Measurements from ENCODE around the gene ADAMTSL3.

Gene ADAMTSL3

GRCh38 chr15:83818591-83818990, 164.7 kb downstream of the ADAMTSL3 start:
- Histone ChIP-seq H4K20me1 (ENCODE audit: control insufficient read depth, insufficient read depth, low read depth, low read length) (no peaks in the 10 kb centered on the region), H3F3A (ENCODE audit: control insufficient read depth, insufficient read depth) (no peaks in the 10 kb centered on the region), H3K79me2 (ENCODE audit: control insufficient read depth, low read length) (no peaks in the 10 kb centered on the region), H3K9me2 (replicated peaks; ENCODE audit: control insufficient read depth, low read length) (no peaks in the 10 kb centered on the region), H3K27me3 (ENCODE audit: control insufficient read depth, low read length) (no peaks in the 10 kb centered on the region), H3K4me3 (ENCODE audit: low read length) (no peak overlapping the region), H3K27ac (ENCODE audit: low read depth, low read length) (no peak overlapping the region), H3K36me3 (ENCODE audit: control insufficient read depth, low read length) (no peaks in the 10 kb centered on the region), H3K4me2 (ENCODE audit: low read length) (no peak overlapping the region), H3K9me3 (ENCODE audit: control insufficient read depth, insufficient read depth, low read length) (no peaks in the 10 kb centered on the region), H3K4me1 (ENCODE audit: control insufficient read depth, low read length) (no peaks in the 10 kb centered on the region)
- TF ChIP-seq EZH2phosphoT487 (IDR thresholded peaks at IDR 0.05; ENCODE audit: borderline replicate concordance, low read length): no peak
- TF ChIP-seq CTCF (IDR thresholded peaks at IDR 0.05; ENCODE audit: low read depth, low read length, poor library complexity, severe bottlenecking): no peak

GRCh38 chr15:83830381-83830780, 176.5 kb downstream of the ADAMTSL3 start:
- Histone ChIP-seq H4K20me1 (ENCODE audit: control insufficient read depth, insufficient read depth, low read depth, low read length) (no peaks in the 10 kb centered on the region), H3K4me2 (ENCODE audit: low read length) (no peak overlapping the region), H3K9me2 (replicated peaks; ENCODE audit: control insufficient read depth, low read length) (no peaks in the 10 kb centered on the region), H3K27me3 (ENCODE audit: control insufficient read depth, low read length) (no peaks in the 10 kb centered on the region), H3K27ac (ENCODE audit: low read depth, low read length) (no peak overlapping the region), H3K36me3 (ENCODE audit: control insufficient read depth, low read length) (no peaks in the 10 kb centered on the region), H3K4me3 (ENCODE audit: low read length) (no peak overlapping the region), H3K4me1 (ENCODE audit: control insufficient read depth, low read length) (no peaks in the 10 kb centered on the region), H3F3A (ENCODE audit: control insufficient read depth, insufficient read depth) (no peaks in the 10 kb centered on the region), H3K9me3 (ENCODE audit: control insufficient read depth, insufficient read depth, low read length) (no peaks in the 10 kb centered on the region), H3K79me2 (ENCODE audit: control insufficient read depth, low read length) (no peaks in the 10 kb centered on the region)
- no peak for TF ChIP-seq CTCF (IDR thresholded peaks at IDR 0.05; ENCODE audit: low read depth, low read length, poor library complexity, severe bottlenecking)
- TF ChIP-seq EZH2phosphoT487 (IDR thresholded peaks at IDR 0.05; ENCODE audit: borderline replicate concordance, low read length): no peak

- no peaks in the 10 kb centered on the region for H3K36me3 ChIP-seq (ENCODE audit: control insufficient read depth, low read length)
- H3K27me3 ChIP-seq (ENCODE audit: control insufficient read depth, low read length): no peaks in the 10 kb centered on the region
- H3K9me2 ChIP-seq (replicated peaks; ENCODE audit: control insufficient read depth, low read length): no peaks in the 10 kb centered on the region; the same call in 1 of the 2 replicates
- H3K9me3 ChIP-seq (ENCODE audit: control insufficient read depth, insufficient read depth, low read length): no peaks in the 10 kb centered on the region
- no peak overlapping the region for H3K4me3 ChIP-seq (ENCODE audit: low read length)
- H4K20me1 ChIP-seq (ENCODE audit: control insufficient read depth, insufficient read depth, low read depth, low read length): no peaks in the 10 kb centered on the region
- H3K4me1 ChIP-seq (ENCODE audit: control insufficient read depth, low read length): no peaks in the 10 kb centered on the region
- no peaks in the 10 kb centered on the region for H3K79me2 ChIP-seq (ENCODE audit: control insufficient read depth, low read length)
- no peak overlapping the region for H3K4me2 ChIP-seq (ENCODE audit: low read length)
- TF ChIP-seq EZH2phosphoT487 (IDR thresholded peaks at IDR 0.05; ENCODE audit: borderline replicate concordance, low read length) (no peak), CTCF (IDR thresholded peaks at IDR 0.05; ENCODE audit: low read depth, low read length, poor library complexity, severe bottlenecking) (no peak)
- H3F3A ChIP-seq (ENCODE audit: control insufficient read depth, insufficient read depth): no peaks in the 10 kb centered on the region
- no peak overlapping the region for H3K27ac ChIP-seq (ENCODE audit: low read depth, low read length)
These were observed 179.6 kb downstream of the ADAMTSL3 start for GRCh38 chr15:83833569-83833968.

GRCh38 chr15:83835479-83835878, 181.6 kb downstream of the ADAMTSL3 start:
- H3K4me2 ChIP-seq (ENCODE audit: low read length): no peak overlapping the region
- H3K27me3 ChIP-seq (ENCODE audit: control insufficient read depth, low read length): no peaks in the 10 kb centered on the region
- TF ChIP-seq CTCF (IDR thresholded peaks at IDR 0.05; ENCODE audit: low read depth, low read length, poor library complexity, severe bottlenecking) (no peak), EZH2phosphoT487 (IDR thresholded peaks at IDR 0.05; ENCODE audit: borderline replicate concordance, low read length) (no peak)
- H3K27ac ChIP-seq (ENCODE audit: low read depth, low read length): no peak overlapping the region
- H3K4me1 ChIP-seq (ENCODE audit: control insufficient read depth, low read length): no peaks in the 10 kb centered on the region
- H3F3A ChIP-seq (ENCODE audit: control insufficient read depth, insufficient read depth): no peaks in the 10 kb centered on the region
- no peaks in the 10 kb centered on the region for H3K36me3 ChIP-seq (ENCODE audit: control insufficient read depth, low read length)
- no peaks in the 10 kb centered on the region for H3K79me2 ChIP-seq (ENCODE audit: control insufficient read depth, low read length)
- H3K4me3 ChIP-seq (ENCODE audit: low read length): no peak overlapping the region
- H4K20me1 ChIP-seq (ENCODE audit: control insufficient read depth, insufficient read depth, low read depth, low read length): no peaks in the 10 kb centered on the region
- no peaks in the 10 kb centered on the region for H3K9me3 ChIP-seq (ENCODE audit: control insufficient read depth, insufficient read depth, low read length)
- no peaks in the 10 kb centered on the region; the same call in 1 of the 2 replicates for H3K9me2 ChIP-seq (replicated peaks; ENCODE audit: control insufficient read depth, low read length)
